Astrocyte of the spinal cord (primary cell): ENCODE data around the gene RILP.

ENCODE experiments used
- DNase-seq: peaks from one replicate; pipeline ENCODE4 v3.0.0; 2011; ENCODE audit warnings: low read depth, low spot score
- H3K4me3 ChIP-seq: 2 replicates; pipeline ENCODE4 v1.5.1; 2011; ENCODE audit warnings: low read depth, mild to moderate bottlenecking, low read length, moderate library complexity
- in situ Hi-C: cut with HindIII; loops from 2 replicates; pipeline ENCODE4 v1.10.0; 2017; ENCODE audit warnings: low sequenced_read_pairs
- TF ChIP-seq, protein P1 (sequence below): IDR thresholded peaks from 2 replicates; pipeline ENCODE4 v1.5.1; 2012; ENCODE audit warnings: low read depth, mild to moderate bottlenecking, low read length, inconsistent platforms

RILP gene

DNA sequence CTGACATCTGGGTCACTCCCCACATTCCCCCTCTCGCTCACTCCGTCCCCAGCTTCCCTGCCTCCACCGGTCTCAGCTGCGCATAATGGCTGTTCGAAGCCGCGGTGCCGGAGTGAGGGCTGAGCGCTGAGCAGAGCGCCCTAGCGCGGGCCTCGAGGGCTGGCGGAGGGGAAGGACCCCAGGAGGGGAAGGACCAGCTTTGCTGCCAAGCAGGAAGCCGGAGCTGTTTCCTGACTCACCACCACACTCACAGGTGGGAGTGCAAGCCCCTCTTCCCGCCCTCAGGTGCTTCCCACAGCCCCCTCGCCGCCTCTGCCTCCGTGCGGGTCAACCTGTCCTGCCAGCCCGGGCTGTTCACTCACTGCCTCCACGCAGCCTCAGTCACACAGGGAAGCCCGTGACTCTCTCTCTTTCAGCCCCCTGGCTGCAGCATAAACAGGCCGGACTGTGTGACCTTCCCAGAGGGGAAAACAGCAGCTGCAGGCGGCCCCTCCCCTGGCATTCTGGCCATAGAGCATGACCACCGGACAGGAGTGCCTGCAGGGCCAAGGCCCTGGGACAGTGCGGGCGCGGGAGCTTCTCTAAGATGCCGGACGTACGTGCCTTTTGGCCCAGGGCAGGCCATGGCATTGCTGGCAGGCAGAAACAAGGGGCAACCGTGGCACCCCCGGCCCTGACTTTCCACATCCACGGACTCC, 44.7 kb downstream of the RILP start:
- no peak for DNase-seq
- TF ChIP-seq, protein P1, sequence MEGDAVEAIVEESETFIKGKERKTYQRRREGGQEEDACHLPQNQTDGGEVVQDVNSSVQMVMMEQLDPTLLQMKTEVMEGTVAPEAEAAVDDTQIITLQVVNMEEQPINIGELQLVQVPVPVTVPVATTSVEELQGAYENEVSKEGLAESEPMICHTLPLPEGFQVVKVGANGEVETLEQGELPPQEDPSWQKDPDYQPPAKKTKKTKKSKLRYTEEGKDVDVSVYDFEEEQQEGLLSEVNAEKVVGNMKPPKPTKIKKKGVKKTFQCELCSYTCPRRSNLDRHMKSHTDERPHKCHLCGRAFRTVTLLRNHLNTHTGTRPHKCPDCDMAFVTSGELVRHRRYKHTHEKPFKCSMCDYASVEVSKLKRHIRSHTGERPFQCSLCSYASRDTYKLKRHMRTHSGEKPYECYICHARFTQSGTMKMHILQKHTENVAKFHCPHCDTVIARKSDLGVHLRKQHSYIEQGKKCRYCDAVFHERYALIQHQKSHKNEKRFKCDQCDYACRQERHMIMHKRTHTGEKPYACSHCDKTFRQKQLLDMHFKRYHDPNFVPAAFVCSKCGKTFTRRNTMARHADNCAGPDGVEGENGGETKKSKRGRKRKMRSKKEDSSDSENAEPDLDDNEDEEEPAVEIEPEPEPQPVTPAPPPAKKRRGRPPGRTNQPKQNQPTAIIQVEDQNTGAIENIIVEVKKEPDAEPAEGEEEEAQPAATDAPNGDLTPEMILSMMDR, result no peak
- in situ Hi-C loops, result no loop called here
- no peak overlapping the region for H3K4me3 ChIP-seq

DNA sequence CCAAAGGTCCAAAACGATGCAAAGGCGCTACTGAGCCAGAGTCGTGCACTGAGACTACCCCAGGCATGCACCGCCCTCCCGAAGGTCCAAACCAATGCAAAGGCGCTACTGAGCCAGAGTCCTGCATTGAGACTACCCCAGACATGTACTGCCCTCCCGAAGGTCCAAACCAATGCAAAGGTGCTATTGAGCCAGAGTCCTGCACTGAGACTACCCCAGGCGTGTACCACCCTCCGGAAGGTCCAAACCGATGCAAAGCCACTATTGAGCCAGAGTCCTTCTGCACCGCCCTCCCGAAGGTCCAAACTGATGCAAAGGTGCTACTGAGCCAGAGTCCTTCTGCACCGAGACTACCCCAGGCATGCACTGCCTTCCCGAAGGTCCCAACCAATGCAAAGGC, 48.1 kb downstream of the RILP start:
- in situ Hi-C loops, result no loop called here

GRCh38 chr17:1598399-1599095, 51.1 kb downstream of the RILP start:
- no peak overlapping the region for H3K4me3 ChIP-seq
- in situ Hi-C loops, result no loop called here
- TF ChIP-seq, protein P1, result no peak
- no peak for DNase-seq

More for the DNA sequence above, 48.1 kb downstream of the RILP start:
- DNase-seq, result no peak
- TF ChIP-seq, protein P1, result no peak
- H3K4me3 ChIP-seq, result no peak overlapping the region

DNA sequence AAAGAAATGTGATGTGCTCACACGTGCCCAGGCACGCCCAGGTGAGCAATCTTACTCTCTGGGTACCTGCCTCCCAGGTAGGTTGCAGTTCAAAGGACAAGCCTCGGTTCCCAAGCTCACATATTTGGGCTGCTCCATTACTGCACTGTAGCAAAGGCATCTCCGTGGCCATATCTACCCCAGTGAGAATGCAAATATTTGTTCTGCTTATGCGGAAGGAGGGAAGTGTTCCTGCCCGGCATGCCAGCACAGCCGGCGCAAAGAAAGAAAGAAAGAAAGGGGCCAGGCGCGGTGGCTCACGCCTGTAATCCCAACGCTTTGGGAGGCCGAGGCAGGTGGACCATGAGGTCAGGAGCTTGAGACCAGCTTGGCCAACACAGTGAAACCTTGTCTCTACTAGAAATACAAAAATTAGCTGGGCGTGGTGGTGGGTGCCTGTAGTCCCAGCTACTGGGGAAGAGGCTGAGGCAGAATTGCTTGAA, 51.8 kb downstream of the RILP start:
- DNase-seq, result no peak
- in situ Hi-C loops, result no loop called here
- TF ChIP-seq, protein P1, result no peak
- H3K4me3 ChIP-seq, result no peak overlapping the region
